SK-N-SH (cell line): ENCODE measurements around the gene IGDCC3. TPM values are rescaled to one million over a fixed set of nuclear protein-coding genes. Genes with fewer than 3 reads are reported as not detected.

Source experiments
- CTCF ChIA-PET: fragments of 300-600, 350-600 bp; formaldehyde crosslinking; extraction: SDS; loops from one replicate; lab custom pipeline; 2021; lab: Yijun Ruan, JAX
- POLR2A ChIA-PET: fragments of 350-600 bp; sonication (Branson Sonifier 250); formaldehyde crosslinking; extraction: SDS; loops from one replicate; lab custom pipeline; 2020; ENCODE audit warnings: antibody characterized with exemption, inconsistent platforms; lab: Yijun Ruan, JAX
- DNase-seq: peaks from one replicate; pipeline ENCODE4 v3.0.0; 2012
- H2AFZ ChIP-seq: fragments of 200-600 bp; sonication (generic); 2 replicates; pipeline ENCODE4 v1.8.1; 2016; ENCODE audit warnings: antibody characterized with exemption, mild to moderate bottlenecking, low read depth
- H3F3A ChIP-seq: fragments of 200-600 bp; sonication (generic); replicated peaks from 2 replicates; pipeline ENCODE3; 2016; ENCODE audit warnings: antibody characterized with exemption, mild to moderate bottlenecking; ENCODE audit not compliant: insufficient read depth
- H3K27ac ChIP-seq, 2 experiments: fragments of 200-500 bp in 1 of 2; fragments of 200-600 bp in 1 of 2; sonication (Bioruptor generic) in 1 of 2; sonication (generic), shearing (Covaris generic) in 1 of 2; 2 replicates each; pipeline versions ENCODE4 v1.5.1 to v1.6.1; 2014 to 2016; ENCODE audit warnings: low read depth in 2 of 2, inconsistent platforms in 1 of 2, low read length in 1 of 2, mild to moderate bottlenecking in 1 of 2, mixed read lengths in 1 of 2
- H3K27me3 ChIP-seq: fragments of 200-600 bp; sonication (generic), shearing (Covaris generic); 2 replicates; pipeline ENCODE4 v1.6.1; 2016; ENCODE audit warnings: mixed run types; ENCODE audit not compliant: insufficient read depth
- H3K36me3 ChIP-seq, 2 experiments: fragments of 200-500 bp in 1 of 2; fragments of 200-600 bp in 1 of 2; sonication (Bioruptor generic) in 1 of 2; sonication (generic) in 1 of 2; replicated peaks in 1 of 2; 2 replicates each; pipeline versions ENCODE3 to v1.5.1; 2014 to 2016; ENCODE audit warnings: low read length in 1 of 2, mild to moderate bottlenecking in 1 of 2; ENCODE audit not compliant: insufficient read depth in 2 of 2, control insufficient read depth in 1 of 2
- H3K4me1 ChIP-seq, 2 experiments: fragments of 200-500 bp in 1 of 2; fragments of 200-600 bp in 1 of 2; sonication (Bioruptor generic) in 1 of 2; sonication (generic), shearing (Covaris generic) in 1 of 2; 2 replicates each; pipeline versions ENCODE4 v1.5.1 to v1.6.1; 2014 to 2016; ENCODE audit warnings: low read depth in 1 of 2, low read length in 1 of 2, mixed run types in 1 of 2; ENCODE audit not compliant: insufficient read depth in 2 of 2, control insufficient read depth in 1 of 2
- H3K4me2 ChIP-seq: fragments of 200-600 bp; sonication (generic), shearing (Covaris generic); 2 replicates; pipeline ENCODE4 v1.6.1; 2017; ENCODE audit warnings: mixed run types
- H3K4me3 ChIP-seq, 2 experiments: fragments of 200-500 bp in 1 of 2; fragments of 200-600 bp in 1 of 2; sonication (Bioruptor generic) in 1 of 2; sonication (generic), shearing (Covaris generic) in 1 of 2; 2 replicates each; pipeline versions ENCODE4 v1.5.1 to v1.8.1; 2014 to 2016; ENCODE audit warnings: low read depth in 2 of 2, inconsistent platforms in 1 of 2, low read length in 1 of 2, mild to moderate bottlenecking in 1 of 2, mixed read lengths in 1 of 2, moderate library complexity in 1 of 2
- H3K79me2 ChIP-seq: fragments of 200-600 bp; sonication (generic); 2 replicates; pipeline ENCODE4 v1.8.1; 2017; ENCODE audit warnings: mild to moderate bottlenecking; ENCODE audit not compliant: insufficient read depth
- H3K9ac ChIP-seq: fragments of 200-600 bp; sonication (generic); 2 replicates; pipeline ENCODE4 v1.6.1; 2017; ENCODE audit warnings: mixed run types
- H3K9me2 ChIP-seq: fragments of 200-600 bp; sonication (generic); 2 replicates; pipeline ENCODE4 v1.6.1; 2017; ENCODE audit warnings: mixed run types
- H3K9me3 ChIP-seq: fragments of 200-600 bp; sonication (generic); 2 replicates; pipeline ENCODE4 v1.6.1; 2017; ENCODE audit warnings: mixed run types, mild to moderate bottlenecking, moderate library complexity
- H4K20me1 ChIP-seq: fragments of 200-600 bp; sonication (generic); 2 replicates; pipeline ENCODE4 v1.6.1; 2017; ENCODE audit warnings: mild to moderate bottlenecking, mixed run types; ENCODE audit not compliant: insufficient read depth
- CHD2 ChIP-seq: fragments of 150-350 bp; IDR thresholded peaks from 2 replicates; pipeline ENCODE4 v1.6.1; 2018; ENCODE audit warnings: low read length; ENCODE audit not compliant: partially characterized antibody
- ELF1 ChIP-seq: IDR thresholded peaks from 2 replicates; pipeline ENCODE4 v1.4.0; 2012
- EP300 ChIP-seq, 2 experiments: IDR thresholded peaks; 2 replicates each; pipeline versions ENCODE4 v1.4.0 to v1.6.1; 2012; ENCODE audit warnings: borderline replicate concordance in 1 of 2, low read depth in 1 of 2, low read length in 1 of 2
- EZH2phosphoT487 ChIP-seq: fragments of 200-600 bp; sonication (generic); IDR thresholded peaks from 2 replicates; pipeline ENCODE4 v1.6.1; 2017; ENCODE audit warnings: low read depth, mixed run types, mild to moderate bottlenecking, antibody characterized with exemption, moderate library complexity, borderline replicate concordance
- FOXJ3 ChIP-seq: sonication (generic); formaldehyde crosslinking; IDR thresholded peaks from 2 replicates; pipeline ENCODE4 v1.5.1; 2020; ENCODE audit warnings: mild to moderate bottlenecking, missing genetic modification reagents
- IRF3 ChIP-seq: fragments of 150-350 bp; IDR thresholded peaks from 2 replicates; pipeline ENCODE4 v1.6.1; 2016; ENCODE audit warnings: mild to moderate bottlenecking, low read depth, low read length
- JUND ChIP-seq: IDR thresholded peaks from 2 replicates; pipeline ENCODE4 v1.4.0; 2012
- MXI1 ChIP-seq: IDR thresholded peaks from 2 replicates; pipeline ENCODE4 v1.6.1; 2012; ENCODE audit warnings: mild to moderate bottlenecking, low read depth, low read length, improper control_type of control experiment
- RCOR1 ChIP-seq: fragments of 150-350 bp; IDR thresholded peaks from 2 replicates; pipeline ENCODE4 v1.6.1; 2017; ENCODE audit warnings: antibody characterized with exemption, low read length
- REST ChIP-seq: IDR thresholded peaks from 2 replicates; pipeline ENCODE4 v1.6.1; 2012; ENCODE audit warnings: mild to moderate bottlenecking, low read depth, low read length, moderate library complexity
- RXRA ChIP-seq: IDR thresholded peaks from 2 replicates; pipeline ENCODE4 v1.4.0; 2012; ENCODE audit warnings: low read depth, mild to moderate bottlenecking, borderline replicate concordance
- SMC3 ChIP-seq: IDR thresholded peaks from 2 replicates; pipeline ENCODE4 v1.6.1; 2012; ENCODE audit warnings: low read depth, low read length, improper control_type of control experiment
- TAF1 ChIP-seq: IDR thresholded peaks from 2 replicates; pipeline ENCODE4 v1.6.1; 2012; ENCODE audit warnings: low read depth, mild to moderate bottlenecking, low read length, moderate library complexity, borderline replicate concordance
- TCF12 ChIP-seq: IDR thresholded peaks from 2 replicates; pipeline ENCODE4 v1.4.0; 2012
- TEAD4 ChIP-seq: IDR thresholded peaks from 2 replicates; pipeline ENCODE4 v1.4.0; 2012; ENCODE audit warnings: mild to moderate bottlenecking, borderline replicate concordance; ENCODE audit not compliant: insufficient read depth
- USF1 ChIP-seq: IDR thresholded peaks from 2 replicates; pipeline ENCODE4 v1.4.0; 2012; ENCODE audit warnings: low read depth, borderline replicate concordance
- USF2 ChIP-seq: fragments of 150-350 bp; IDR thresholded peaks from 2 replicates; pipeline ENCODE4 v1.6.1; 2017; ENCODE audit warnings: antibody characterized with exemption, low read length, low read depth, borderline replicate concordance
- WGBS: methylation state at CpG from one replicate; pipeline ENCODE4 v1.1.6; 2017; ENCODE audit warnings: low lambda C conversion rate; 5-methylcytosine and 5-hydroxymethylcytosine counted together
- polyA plus RNA-seq, 3 experiments: library from polyadenylated mRNA; depleted of rRNA; stranded (reverse); fragments of >200 nt; gene quantifications; 2 replicates each; pipeline ENCODE4 v1.2.3, GENCODE V29; 2012

Gene IGDCC3
- polyA plus RNA-seq, 1 of the 3 experiments (the other 2 are of a cell fraction): 0.43 TPM

- Histone ChIP-seq H3K9me2 (no peaks in the 10 kb centered on the region), H3K79me2 (no peaks in the 10 kb centered on the region)
- TF ChIP-seq TCF12: no peak
- no peak for TF ChIP-seq SMC3
- TF ChIP-seq IRF3: no peak
- no peak for TF ChIP-seq JUND
- no peak for TF ChIP-seq RCOR1
- TF ChIP-seq REST: no peak
- no peak for TF ChIP-seq USF1
- TF ChIP-seq CHD2: no peak
- TF ChIP-seq TAF1: no peak
- no peak for TF ChIP-seq ELF1
- TF ChIP-seq EZH2phosphoT487: no peak
- TF ChIP-seq USF2: no peak
- TF ChIP-seq FOXJ3 (CRISPR knock-in tag): no peak
- no peak for TF ChIP-seq MXI1
- TF ChIP-seq EP300 (IDR thresholded peaks at IDR 0.05; ENCODE audit: borderline replicate concordance in 1 of 2, low read depth in 1 of 2, low read length in 1 of 2): no peak
- TF ChIP-seq RXRA: no peak
- no peak for TF ChIP-seq TEAD4
- TF ChIP-seq, all 33 proteins: peak for 0
- Histone ChIP-seq H3K4me3 (no peak overlapping the region), H2AFZ (no peak overlapping the region), H3K4me1 (peaks cover 8 to 12% of the 10 kb centered on the region in 2 experiments; a peak in 2 of 4 replicates), H4K20me1 (peaks cover 4% of the 10 kb centered on the region; the same call in 1 of the 2 replicates), H3F3A (peaks cover 41% of the 10 kb centered on the region), H3K27ac (no peak overlapping the region), H3K4me2 (no peak overlapping the region), H3K36me3 (no peaks in the 10 kb centered on the region), H3K9ac (no peak overlapping the region), H3K9me3 (no peaks in the 10 kb centered on the region), H3K27me3 (no peaks in the 10 kb centered on the region)
- 95% methylated on average over 27 of the region's 36 CpGs for WGBS
- ChIA-PET CTCF (interaction anchor here (6.0 kb wide), 1 partner anchor 113 kb away, joined by 72 read pairs; the partner anchor contains the start of gene CLPX), POLR2A (interaction anchor here (2.5 kb wide), 1 partner anchor 115 kb away, joined by 10 read pairs; the partner anchor contains the start of gene CLPX)
- DNase-seq: no peak
Observed at GRCh38 chr15:65300924-65301441, 76.8 kb downstream of the IGDCC3 start.
